ENCODE results near the gene SAP30L.

The SAP30L gene

DNA sequence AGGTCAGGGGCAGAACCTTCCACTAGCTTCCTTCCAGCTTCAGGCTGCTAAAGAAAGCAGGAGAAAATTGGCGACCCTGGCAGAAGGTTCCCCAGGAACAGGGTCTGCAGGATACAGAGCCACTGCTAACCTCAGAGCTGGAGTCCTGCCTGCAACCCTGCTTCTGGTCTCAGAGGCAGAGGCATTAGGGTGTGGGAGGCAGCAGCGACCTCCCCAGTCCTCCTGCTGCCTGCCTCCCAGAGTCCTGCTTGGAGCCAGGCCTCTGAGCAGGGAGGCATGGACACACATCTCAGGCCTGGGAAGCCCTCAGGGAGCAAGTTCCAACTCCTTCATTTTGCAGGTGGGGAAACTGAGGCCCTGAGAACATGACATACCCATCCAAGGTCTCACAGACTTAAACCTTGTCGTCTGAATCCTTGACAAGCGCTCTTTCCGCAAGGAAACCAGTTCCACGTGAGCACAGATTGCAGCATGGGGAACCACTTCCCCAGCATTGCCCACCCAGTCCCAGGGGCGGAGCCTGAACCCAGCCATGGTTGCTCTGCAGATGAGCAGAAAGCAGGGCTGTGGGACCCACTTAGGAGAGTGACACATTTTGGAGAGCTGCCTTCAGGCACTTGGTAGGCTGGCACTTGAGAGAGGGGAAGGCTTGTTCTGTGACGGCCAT, 60.4 kb downstream of the SAP30L start:
- Histone ChIP-seq H3K36me3 (no peaks in the 10 kb centered on the region), H3K4me1 (ENCODE audit: control insufficient read depth in 1 of 2, insufficient read depth in 1 of 2, low read depth in 1 of 2, low read length in 1 of 2) (no peaks in the 10 kb centered on the region), H3K9me3 (no peaks in the 10 kb centered on the region), H3K4me3 (ENCODE audit: low read depth in 1 of 2, low read length in 1 of 2) (no peak overlapping the region), H3K27ac (no peak overlapping the region), H3K27me3 (peaks cover 25% of the 10 kb centered on the region)
- TF ChIP-seq, protein P1, sequence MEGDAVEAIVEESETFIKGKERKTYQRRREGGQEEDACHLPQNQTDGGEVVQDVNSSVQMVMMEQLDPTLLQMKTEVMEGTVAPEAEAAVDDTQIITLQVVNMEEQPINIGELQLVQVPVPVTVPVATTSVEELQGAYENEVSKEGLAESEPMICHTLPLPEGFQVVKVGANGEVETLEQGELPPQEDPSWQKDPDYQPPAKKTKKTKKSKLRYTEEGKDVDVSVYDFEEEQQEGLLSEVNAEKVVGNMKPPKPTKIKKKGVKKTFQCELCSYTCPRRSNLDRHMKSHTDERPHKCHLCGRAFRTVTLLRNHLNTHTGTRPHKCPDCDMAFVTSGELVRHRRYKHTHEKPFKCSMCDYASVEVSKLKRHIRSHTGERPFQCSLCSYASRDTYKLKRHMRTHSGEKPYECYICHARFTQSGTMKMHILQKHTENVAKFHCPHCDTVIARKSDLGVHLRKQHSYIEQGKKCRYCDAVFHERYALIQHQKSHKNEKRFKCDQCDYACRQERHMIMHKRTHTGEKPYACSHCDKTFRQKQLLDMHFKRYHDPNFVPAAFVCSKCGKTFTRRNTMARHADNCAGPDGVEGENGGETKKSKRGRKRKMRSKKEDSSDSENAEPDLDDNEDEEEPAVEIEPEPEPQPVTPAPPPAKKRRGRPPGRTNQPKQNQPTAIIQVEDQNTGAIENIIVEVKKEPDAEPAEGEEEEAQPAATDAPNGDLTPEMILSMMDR (IDR thresholded peaks at IDR 0.05): no peak

DNA sequence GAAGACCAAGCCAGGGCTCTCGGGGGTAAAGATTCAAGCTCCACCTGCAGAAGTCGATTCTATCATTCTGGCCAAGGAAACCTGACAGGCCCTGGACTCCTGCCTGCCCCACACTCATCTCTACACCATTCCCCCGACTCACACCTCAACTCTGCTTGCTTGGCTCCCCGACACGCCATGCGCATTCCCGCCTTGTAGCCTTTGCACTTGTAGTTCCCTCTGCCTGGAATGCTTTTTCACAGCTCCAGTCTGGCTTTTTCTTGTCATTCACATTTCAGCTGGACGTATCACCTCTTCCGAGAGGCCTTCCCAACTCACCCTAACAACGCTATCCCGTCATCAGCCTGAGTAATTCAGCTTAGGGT, 60.9 kb downstream of the SAP30L start:
- H3K36me3 ChIP-seq: no peaks in the 10 kb centered on the region
- TF ChIP-seq, protein P1 (IDR thresholded peaks at IDR 0.05): no peak
- H3K9me3 ChIP-seq: no peaks in the 10 kb centered on the region
- no peak overlapping the region for H3K4me3 ChIP-seq (ENCODE audit: low read depth in 1 of 2, low read length in 1 of 2)
- H3K4me1 ChIP-seq (ENCODE audit: control insufficient read depth in 1 of 2, insufficient read depth in 1 of 2, low read depth in 1 of 2, low read length in 1 of 2): no peaks in the 10 kb centered on the region
- no peak overlapping the region for H3K27ac ChIP-seq
- H3K27me3 ChIP-seq: peaks cover 23% of the 10 kb centered on the region

DNA sequence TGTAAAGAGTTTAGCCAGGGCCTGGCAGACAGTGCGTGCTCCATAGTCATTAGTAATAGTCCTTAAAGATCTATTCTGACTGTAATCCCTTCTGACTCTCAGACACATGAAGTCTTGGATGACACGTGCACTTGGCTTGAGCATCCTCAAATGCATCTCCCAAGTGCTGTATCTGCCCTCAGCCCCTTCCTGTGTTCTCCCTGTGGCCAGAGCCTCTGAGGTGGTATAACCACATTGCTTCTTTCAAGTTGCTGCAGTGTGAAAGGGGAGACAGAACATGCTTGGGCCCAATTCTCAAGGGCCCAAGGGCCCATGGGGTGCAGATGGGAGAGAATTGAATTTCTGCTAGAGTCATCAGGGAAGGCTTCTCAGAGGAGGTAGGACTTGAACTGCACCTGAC, 62.3 kb downstream of the SAP30L start:
- Histone ChIP-seq H3K27ac (no peak overlapping the region), H3K4me3 (ENCODE audit: low read depth in 1 of 2, low read length in 1 of 2) (no peak overlapping the region), H3K27me3 (peaks cover 21% of the 10 kb centered on the region), H3K36me3 (no peaks in the 10 kb centered on the region), H3K4me1 (ENCODE audit: control insufficient read depth in 1 of 2, insufficient read depth in 1 of 2, low read depth in 1 of 2, low read length in 1 of 2) (no peaks in the 10 kb centered on the region), H3K9me3 (no peaks in the 10 kb centered on the region)
- TF ChIP-seq, protein P1 (IDR thresholded peaks at IDR 0.05): no peak

DNA sequence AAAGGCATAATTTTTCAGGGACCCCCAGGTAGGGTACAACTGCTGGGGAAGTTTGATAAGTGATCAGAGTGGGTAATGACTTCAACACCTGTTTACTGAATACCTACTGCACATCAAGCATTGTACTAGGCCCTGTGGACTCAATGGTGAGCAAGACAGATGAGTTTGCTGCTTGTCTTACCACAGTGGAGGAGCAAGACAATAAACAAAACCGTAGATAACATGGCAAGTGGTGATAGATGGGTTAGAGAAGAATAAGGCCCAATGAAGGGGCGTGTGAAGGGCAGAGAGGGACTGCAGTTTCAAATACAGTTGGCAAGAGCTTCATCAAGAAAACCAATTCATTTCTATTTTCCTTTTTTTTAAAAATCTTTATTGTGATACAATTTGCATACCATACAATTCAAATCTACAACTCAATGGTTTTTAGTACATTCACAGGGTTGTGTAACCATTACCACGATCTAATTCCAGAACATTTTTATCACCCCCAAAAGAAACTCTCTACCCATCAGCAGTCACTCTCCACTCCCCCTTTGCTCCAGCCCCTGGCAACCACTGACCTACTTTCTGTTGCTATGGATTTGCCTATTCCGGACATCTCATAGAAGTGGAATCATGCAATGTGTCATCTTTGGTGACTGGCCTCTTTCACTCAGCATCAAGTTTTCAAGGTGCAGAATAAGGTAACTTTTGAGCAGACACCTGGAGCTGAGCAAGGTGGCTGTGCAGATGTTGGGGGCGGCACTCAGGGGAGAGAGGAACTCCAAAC, 64.2 kb downstream of the SAP30L start:
- Histone ChIP-seq H3K36me3 (no peaks in the 10 kb centered on the region), H3K9me3 (no peaks in the 10 kb centered on the region), H3K4me1 (ENCODE audit: control insufficient read depth in 1 of 2, insufficient read depth in 1 of 2, low read depth in 1 of 2, low read length in 1 of 2) (no peaks in the 10 kb centered on the region), H3K4me3 (ENCODE audit: low read depth in 1 of 2, low read length in 1 of 2) (no peak overlapping the region), H3K27ac (no peak overlapping the region), H3K27me3 (peaks cover 38% of the 10 kb centered on the region)
- TF ChIP-seq, protein P1 (IDR thresholded peaks at IDR 0.05): no peak

All from neutrophil (primary cell).